A673 (cell line): Measurements from ENCODE around the gene VANGL1. TPM values are rescaled to one million over a fixed set of nuclear protein-coding genes. Genes with fewer than 3 reads are reported as not detected.

ENCODE experiments used
- BruUV-seq: library from RNA; stranded (reverse); fragments of 400-500 nt; replicated peaks from 2 replicates; lab custom pipeline; 2021; lab: Mats Ljungman, UMichigan
- CTCF ChIA-PET: fragments of 300-600 bp; sonication (Branson Sonifier 250); formaldehyde crosslinking; loops from one replicate; lab custom pipeline; 2022; ENCODE audit warnings: antibody characterized with exemption; lab: Charles Lee
- POLR2A ChIA-PET: fragments of 300-600 bp; sonication (Branson Sonifier 250); formaldehyde crosslinking; loops from one replicate; lab custom pipeline; 2022; ENCODE audit warnings: antibody characterized with exemption; ENCODE audit not compliant: low non-redundant PET; lab: Charles Lee
- DNase-seq: peaks from one replicate; pipeline ENCODE4 v3.0.0-alpha.2; 2015; ENCODE audit warnings: low spot score
- H3K27ac ChIP-seq: fragments of 200-600 bp; sonication (generic); 2 replicates; pipeline ENCODE4 v1.5.1; 2016; ENCODE audit warnings: mixed run types, low read depth, mild to moderate bottlenecking, mixed read lengths, antibody characterized with exemption, low read length; ENCODE audit not compliant: poor library complexity, severe bottlenecking
- H3K27me3 ChIP-seq: fragments of 200-600 bp; sonication (generic); replicated peaks from 2 replicates; pipeline ENCODE4 v1.6.1; 2017; ENCODE audit warnings: mixed run types, low read depth, mild to moderate bottlenecking, mixed read lengths, antibody characterized with exemption, low read length; ENCODE audit not compliant: insufficient read depth, poor library complexity
- H3K36me3 ChIP-seq: fragments of 200-600 bp; sonication (generic); 2 replicates; pipeline ENCODE4 v1.6.1; 2016; ENCODE audit warnings: mixed run types, mild to moderate bottlenecking, mixed read lengths, antibody characterized with exemption, low read length; ENCODE audit not compliant: insufficient read depth, poor library complexity, severe bottlenecking
- H3K4me1 ChIP-seq: fragments of 200-600 bp; sonication (generic); 2 replicates; pipeline ENCODE4 v1.6.1; 2017; ENCODE audit warnings: mixed run types, mild to moderate bottlenecking, mixed read lengths, antibody characterized with exemption, low read length; ENCODE audit not compliant: insufficient read depth, poor library complexity, severe bottlenecking
- H3K4me3 ChIP-seq: fragments of 200-600 bp; sonication (generic); 2 replicates; pipeline ENCODE4 v1.5.1; 2016; ENCODE audit warnings: low read depth, mixed run types, mild to moderate bottlenecking, mixed read lengths, low read length; ENCODE audit not compliant: poor library complexity, severe bottlenecking
- H3K9me3 ChIP-seq: fragments of 200-600 bp; sonication (generic); 2 replicates; pipeline ENCODE4 v1.6.1; 2016; ENCODE audit warnings: mixed run types, low read depth, mild to moderate bottlenecking, mixed read lengths, antibody characterized with exemption, low read length; ENCODE audit not compliant: poor library complexity, severe bottlenecking
- CTCF ChIP-seq: fragments of 300-800, 200-600 bp; sonication (generic); conservative IDR thresholded peaks from 2 replicates; pipeline ENCODE4 v1.5.1; 2017; ENCODE audit warnings: low read depth, mild to moderate bottlenecking, antibody characterized with exemption, low read length, moderate library complexity, mixed read lengths
- EZH2 ChIP-seq: fragments of 200-600 bp; sonication (generic); IDR thresholded peaks from 2 replicates; pipeline ENCODE4 v1.6.1; 2017; ENCODE audit warnings: borderline replicate concordance, low read depth, mild to moderate bottlenecking, mixed read lengths, antibody characterized with exemption, low read length; ENCODE audit not compliant: poor library complexity, severe bottlenecking
- intact Hi-C: fragments of 100-400 bp; cut with micrococcal nuclease; formaldehyde crosslinking; loops from one replicate; pipeline ENCODE4 v1.10.0; 2022; ENCODE audit not compliant: unreplicated experiment
- total RNA-seq: library from RNA; stranded (reverse); gene quantifications from 2 replicates; pipeline ENCODE4 v1.2.3, GENCODE V29; 2021

The VANGL1 gene
- total RNA-seq, 1 experiment from 2014 or later: 20.0 TPM

- ChIA-PET POLR2A (no interaction called here), CTCF (interaction anchor here (1.5 kb wide), 1 partner anchor 51 kb away, joined by 3 read pairs; no protein-coding TSS in a partner anchor)
- intact Hi-C loops: no loop called here
- no peaks in the 10 kb centered on the region for H3K27me3 ChIP-seq
- peaks cover 5% of the 10 kb centered on the region for H3K4me1 ChIP-seq
- H3K36me3 ChIP-seq: peaks cover 13% of the 10 kb centered on the region
- no TSS peak for BruUV-seq
- no peaks in the 10 kb centered on the region for H3K9me3 ChIP-seq
- no peak overlapping the region for H3K27ac ChIP-seq
- no peak overlapping the region for H3K4me3 ChIP-seq
- no peak for TF ChIP-seq EZH2
- no peak for TF ChIP-seq CTCF
- no peak for DNase-seq
Observed at GRCh38 chr1:115655916-115656315, 14.1 kb downstream of the VANGL1 start.

GRCh38 chr1:115656461-115657077, 14.8 kb downstream of the VANGL1 start:
- no peak for DNase-seq
- BruUV-seq: no TSS peak
- no peak overlapping the region for H3K27ac ChIP-seq
- H3K4me3 ChIP-seq: no peak overlapping the region
- H3K9me3 ChIP-seq: no peaks in the 10 kb centered on the region
- intact Hi-C loops: no loop called here
- ChIA-PET CTCF (interaction anchor here (1.5 kb wide), 1 partner anchor 50 kb away, joined by 3 read pairs; no protein-coding TSS in a partner anchor), POLR2A (no interaction called here)
- H3K4me1 ChIP-seq: peaks cover 5% of the 10 kb centered on the region
- H3K27me3 ChIP-seq: no peaks in the 10 kb centered on the region
- H3K36me3 ChIP-seq: peaks cover 13% of the 10 kb centered on the region
- TF ChIP-seq EZH2 (no peak), CTCF (no peak)

- peaks cover 5% of the 10 kb centered on the region for H3K4me1 ChIP-seq
- no peak overlapping the region for H3K4me3 ChIP-seq
- BruUV-seq: no TSS peak
- no peak for TF ChIP-seq CTCF
- TF ChIP-seq EZH2: no peak
- H3K9me3 ChIP-seq: no peaks in the 10 kb centered on the region
- no peak overlapping the region for H3K27ac ChIP-seq
- peaks cover 6% of the 10 kb centered on the region for H3K36me3 ChIP-seq
- H3K27me3 ChIP-seq: no peaks in the 10 kb centered on the region
- POLR2A ChIA-PET: interaction anchor here (0.7 kb wide), 1 partner anchor 24 kb away, joined by 3 read pairs; no protein-coding TSS in a partner anchor
- intact Hi-C loops: no loop called here
- no peak for DNase-seq
- CTCF ChIA-PET: no interaction called here
Observed at GRCh38 chr1:115658646-115659045, 16.9 kb downstream of the VANGL1 start.
